SK-N-MC (cell line): Measurements from ENCODE around the gene CLASP2.
A peak's percentile ranks its signal among the peaks of the same experiment; 100 is the strongest.
"Not testable (repeated sequence)": the region's sequence is repeated elsewhere in the genome, so short reads cannot be mapped to it uniquely, and the experiment has no call there.

Source experiments
- DNase-seq: peaks from one replicate; pipeline ENCODE4 v3.0.0-alpha.2; 2011; ENCODE audit warnings: low read depth, low spot score
- H3K27ac ChIP-seq: fragments of 200-600 bp; sonication (generic); 2 replicates; pipeline ENCODE4 v1.5.1; 2016; ENCODE audit warnings: mixed run types
- H3K36me3 ChIP-seq: fragments of 200-600 bp; sonication (generic); 2 replicates; pipeline ENCODE4 v1.6.1; 2017; ENCODE audit warnings: antibody characterized with exemption, low read length, mixed read lengths; ENCODE audit not compliant: insufficient read depth
- H3K4me3 ChIP-seq: fragments of 200-600 bp; sonication (generic); 2 replicates; pipeline ENCODE4 v1.5.1; 2016
- H3K9ac ChIP-seq: fragments of 200-600 bp; sonication (generic); 2 replicates; pipeline ENCODE4 v1.8.0; 2017; ENCODE audit warnings: mixed run types, mixed read lengths; ENCODE audit not compliant: insufficient read length
- H3K9me3 ChIP-seq: fragments of 200-600 bp; sonication (generic); 2 replicates; pipeline ENCODE4 v1.6.1; 2017; ENCODE audit warnings: low read depth, mild to moderate bottlenecking, antibody characterized with exemption, low read length, moderate library complexity, mixed read lengths
- EZH2 ChIP-seq: fragments of 200-600 bp; sonication (generic); IDR thresholded peaks from one replicate; pipeline ENCODE4 v1.6.1; 2017; ENCODE audit warnings: antibody characterized with exemption
- FOXP2 ChIP-seq: optimal IDR thresholded peaks from 2 replicates; pipeline ENCODE3; 2011; ENCODE audit warnings: mild to moderate bottlenecking, moderate library complexity; ENCODE audit not compliant: insufficient read depth; ENCODE audit errors: extremely low read length, control extremely low read depth
- POLR2AphosphoS5 ChIP-seq: IDR thresholded peaks from 2 replicates; pipeline ENCODE4 v1.6.1; 2012; ENCODE audit warnings: mild to moderate bottlenecking, low read depth, low read length, borderline replicate concordance

CLASP2 gene

GRCh38 chr3:33490641-33491241 is 227.3 kb downstream of the CLASP2 start:
- no peaks in the 10 kb centered on the region for H3K36me3 ChIP-seq
- no peak overlapping the region for H3K9ac ChIP-seq
- H3K9me3 ChIP-seq = no peaks in the 10 kb centered on the region
- H3K27ac ChIP-seq = no peak overlapping the region
- no peak overlapping the region for H3K4me3 ChIP-seq
- DNase-seq = peak; percentile 26
- TF ChIP-seq EZH2 (no peak), POLR2AphosphoS5 (no peak), FOXP2 (no peak)

- H3K27ac ChIP-seq = no peak overlapping the region
- no peak overlapping the region for H3K4me3 ChIP-seq
- DNase-seq = no peak
- H3K9ac ChIP-seq = no peak overlapping the region
- H3K9me3 ChIP-seq = no peaks in the 10 kb centered on the region
- TF ChIP-seq FOXP2 (no peak), POLR2AphosphoS5 (no peak), EZH2 (no peak)
- no peaks in the 10 kb centered on the region for H3K36me3 ChIP-seq
These were observed 229.4 kb downstream of the CLASP2 start for GRCh38 chr3:33488683-33489082.

GRCh38 chr3:33488246-33488645 is 229.8 kb downstream of the CLASP2 start:
- TF ChIP-seq EZH2 (no peak), FOXP2 (no peak), POLR2AphosphoS5 (no peak)
- no peak overlapping the region for H3K9ac ChIP-seq
- H3K4me3 ChIP-seq = no peak overlapping the region
- H3K27ac ChIP-seq = no peak overlapping the region
- no peaks in the 10 kb centered on the region for H3K9me3 ChIP-seq
- H3K36me3 ChIP-seq = no peaks in the 10 kb centered on the region
- no peak for DNase-seq

GRCh38 chr3:33482111-33482521 is 235.9 kb downstream of the CLASP2 start:
- TF ChIP-seq POLR2AphosphoS5 = no peak
- Histone ChIP-seq H3K9ac (no peak overlapping the region), H3K4me3 (peak overlapping the region; percentile 43; the same call in 1 of the 2 replicates), H3K27ac (peak overlapping the region; percentile 73), H3K36me3 (no peaks in the 10 kb centered on the region), H3K9me3 (no peaks in the 10 kb centered on the region)
- peak; percentile 75 for DNase-seq

- no peak for DNase-seq
- H3K9me3 ChIP-seq = no peaks in the 10 kb centered on the region
- no peaks in the 10 kb centered on the region for H3K36me3 ChIP-seq
- no peak overlapping the region for H3K9ac ChIP-seq
- TF ChIP-seq FOXP2 = no peak
- TF ChIP-seq POLR2AphosphoS5 = no peak
- no peak for TF ChIP-seq EZH2
- no peak overlapping the region for H3K27ac ChIP-seq
- no peak overlapping the region for H3K4me3 ChIP-seq
These were observed 243.2 kb downstream of the CLASP2 start for GRCh38 chr3:33474896-33475295.

GRCh38 chr3:33473813-33474212 is 244.2 kb downstream of the CLASP2 start:
- Histone ChIP-seq H3K9ac (no peak overlapping the region), H3K4me3 (no peak overlapping the region), H3K36me3 (no peaks in the 10 kb centered on the region), H3K27ac (no peak overlapping the region), H3K9me3 (no peaks in the 10 kb centered on the region)
- TF ChIP-seq POLR2AphosphoS5 (no peak), EZH2 (no peak), FOXP2 (no peak)
- no peak for DNase-seq

- Histone ChIP-seq H3K36me3 (no peaks in the 10 kb centered on the region), H3K9me3 (no peaks in the 10 kb centered on the region), H3K27ac (no peak overlapping the region), H3K9ac (no peak overlapping the region), H3K4me3 (no peak overlapping the region)
- TF ChIP-seq FOXP2 (no peak), EZH2 (no peak), POLR2AphosphoS5 (no peak)
- no peak for DNase-seq
These were observed 250.3 kb downstream of the CLASP2 start for GRCh38 chr3:33467786-33468185.

- Histone ChIP-seq H3K36me3 (no peaks in the 10 kb centered on the region), H3K9ac (no peak overlapping the region), H3K4me3 (no peak overlapping the region), H3K27ac (no peak overlapping the region), H3K9me3 (no peaks in the 10 kb centered on the region)
- TF ChIP-seq POLR2AphosphoS5 = no peak
- no peak for TF ChIP-seq FOXP2
- no peak for TF ChIP-seq EZH2
- DNase-seq = no peak
These were observed 257.0 kb downstream of the CLASP2 start for GRCh38 chr3:33461097-33461496.

GRCh38 chr3:33459577-33459976 is 258.5 kb downstream of the CLASP2 start:
- H3K9ac ChIP-seq, H3K9me3 ChIP-seq, DNase-seq, H3K27ac ChIP-seq, H3K4me3 ChIP-seq, H3K36me3 ChIP-seq: not testable (repeated sequence)
